ENCODE results near the gene ZNF785. TPM values are rescaled to one million over a fixed set of nuclear protein-coding genes. Genes with fewer than 3 reads are reported as not detected.

The ZNF785 gene
- total and polyA plus RNA-seq, 2 of the 13 experiments (the other 11 are each of a cell fraction or from before 2014, with no cell fraction given), result 0.01 TPM; not detected in 1

DNA sequence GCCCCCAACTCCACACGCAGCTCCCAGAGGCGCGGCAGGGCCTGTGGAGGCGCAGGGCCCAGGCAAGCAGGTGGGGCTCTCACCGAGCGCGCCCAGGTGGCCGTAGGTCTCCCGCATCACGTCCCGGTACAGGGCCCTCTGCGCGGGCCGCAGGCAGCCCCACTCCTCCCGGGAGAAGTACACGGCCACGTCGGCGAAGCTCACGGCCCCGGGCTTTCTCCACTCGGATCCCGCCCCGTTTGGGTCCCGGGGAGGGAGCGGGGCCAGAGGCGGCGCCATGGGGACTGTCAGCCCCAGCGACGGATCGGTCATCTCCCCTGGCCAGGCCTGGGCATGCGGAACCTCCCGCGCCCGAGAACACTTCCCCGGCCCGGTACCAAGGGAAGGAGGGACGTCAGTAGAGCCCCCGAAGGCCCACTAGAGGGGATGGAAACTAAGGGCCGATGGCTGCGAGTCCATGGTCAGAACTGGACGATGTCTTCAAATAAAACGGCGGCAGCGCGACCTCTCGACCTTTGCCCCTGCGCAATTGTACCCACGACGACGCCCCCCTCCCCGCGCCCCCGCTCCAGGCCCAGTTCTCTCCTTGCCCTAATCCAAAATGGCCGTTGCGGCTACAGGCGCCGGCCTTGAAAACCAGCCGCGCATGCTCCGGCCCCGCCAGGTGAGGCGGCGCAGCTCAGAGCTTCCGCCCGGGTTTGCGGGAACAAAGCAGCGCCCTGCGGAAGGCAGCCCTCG is 51.0 kb downstream of the ZNF785 start, which contains the start of gene ZNF747 (continued):
- TF ChIP-seq, protein P1, sequence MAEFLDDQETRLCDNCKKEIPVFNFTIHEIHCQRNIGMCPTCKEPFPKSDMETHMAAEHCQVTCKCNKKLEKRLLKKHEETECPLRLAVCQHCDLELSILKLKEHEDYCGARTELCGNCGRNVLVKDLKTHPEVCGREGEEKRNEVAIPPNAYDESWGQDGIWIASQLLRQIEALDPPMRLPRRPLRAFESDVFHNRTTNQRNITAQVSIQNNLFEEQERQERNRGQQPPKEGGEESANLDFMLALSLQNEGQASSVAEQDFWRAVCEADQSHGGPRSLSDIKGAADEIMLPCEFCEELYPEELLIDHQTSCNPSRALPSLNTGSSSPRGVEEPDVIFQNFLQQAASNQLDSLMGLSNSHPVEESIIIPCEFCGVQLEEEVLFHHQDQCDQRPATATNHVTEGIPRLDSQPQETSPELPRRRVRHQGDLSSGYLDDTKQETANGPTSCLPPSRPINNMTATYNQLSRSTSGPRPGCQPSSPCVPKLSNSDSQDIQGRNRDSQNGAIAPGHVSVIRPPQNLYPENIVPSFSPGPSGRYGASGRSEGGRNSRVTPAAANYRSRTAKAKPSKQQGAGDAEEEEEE (CRISPR knock-in tag; IDR thresholded peaks at IDR 0.05; ENCODE audit: borderline replicate concordance), result peak; percentile 97; the same call in 1 of the 2 replicates
- TF ChIP-seq ZNF766 (CRISPR knock-in tag; IDR thresholded peaks at IDR 0.05; ENCODE audit: borderline replicate concordance) (peak; percentile 19; the same call in 1 of the 2 replicates), ZNF282 (IDR thresholded peaks at IDR 0.05; ENCODE audit: partially characterized antibody) (no peak), PRMT3 (CRISPR knock-in tag; IDR thresholded peaks at IDR 0.05; ENCODE audit: borderline replicate concordance, low read depth) (0 out of 2 replicates have a peak, but pooled peaks have one; percentile 12), NPAS2 (CRISPR knock-in tag; IDR thresholded peaks at IDR 0.05; ENCODE audit: borderline replicate concordance) (no peak), CTCF (CRISPR knock-in tag; IDR thresholded peaks at IDR 0.05) (peak; percentile 47), ETV6 (CRISPR knock-in tag; conservative IDR thresholded peaks at IDR 0.05) (peak; percentile 53; the same call in 1 of the 2 replicates), RORA (CRISPR knock-in tag; IDR thresholded peaks at IDR 0.05) (no peak), DDIT3 (CRISPR knock-in tag; IDR thresholded peaks at IDR 0.05) (no peak), PBX3 (CRISPR knock-in tag; IDR thresholded peaks at IDR 0.05; ENCODE audit: borderline replicate concordance) (no peak), HBP1 (CRISPR knock-in tag; IDR thresholded peaks at IDR 0.05; ENCODE audit: low read depth) (no peak; the same call in none of the 2 replicates)
- TF ChIP-seq, protein P2, sequence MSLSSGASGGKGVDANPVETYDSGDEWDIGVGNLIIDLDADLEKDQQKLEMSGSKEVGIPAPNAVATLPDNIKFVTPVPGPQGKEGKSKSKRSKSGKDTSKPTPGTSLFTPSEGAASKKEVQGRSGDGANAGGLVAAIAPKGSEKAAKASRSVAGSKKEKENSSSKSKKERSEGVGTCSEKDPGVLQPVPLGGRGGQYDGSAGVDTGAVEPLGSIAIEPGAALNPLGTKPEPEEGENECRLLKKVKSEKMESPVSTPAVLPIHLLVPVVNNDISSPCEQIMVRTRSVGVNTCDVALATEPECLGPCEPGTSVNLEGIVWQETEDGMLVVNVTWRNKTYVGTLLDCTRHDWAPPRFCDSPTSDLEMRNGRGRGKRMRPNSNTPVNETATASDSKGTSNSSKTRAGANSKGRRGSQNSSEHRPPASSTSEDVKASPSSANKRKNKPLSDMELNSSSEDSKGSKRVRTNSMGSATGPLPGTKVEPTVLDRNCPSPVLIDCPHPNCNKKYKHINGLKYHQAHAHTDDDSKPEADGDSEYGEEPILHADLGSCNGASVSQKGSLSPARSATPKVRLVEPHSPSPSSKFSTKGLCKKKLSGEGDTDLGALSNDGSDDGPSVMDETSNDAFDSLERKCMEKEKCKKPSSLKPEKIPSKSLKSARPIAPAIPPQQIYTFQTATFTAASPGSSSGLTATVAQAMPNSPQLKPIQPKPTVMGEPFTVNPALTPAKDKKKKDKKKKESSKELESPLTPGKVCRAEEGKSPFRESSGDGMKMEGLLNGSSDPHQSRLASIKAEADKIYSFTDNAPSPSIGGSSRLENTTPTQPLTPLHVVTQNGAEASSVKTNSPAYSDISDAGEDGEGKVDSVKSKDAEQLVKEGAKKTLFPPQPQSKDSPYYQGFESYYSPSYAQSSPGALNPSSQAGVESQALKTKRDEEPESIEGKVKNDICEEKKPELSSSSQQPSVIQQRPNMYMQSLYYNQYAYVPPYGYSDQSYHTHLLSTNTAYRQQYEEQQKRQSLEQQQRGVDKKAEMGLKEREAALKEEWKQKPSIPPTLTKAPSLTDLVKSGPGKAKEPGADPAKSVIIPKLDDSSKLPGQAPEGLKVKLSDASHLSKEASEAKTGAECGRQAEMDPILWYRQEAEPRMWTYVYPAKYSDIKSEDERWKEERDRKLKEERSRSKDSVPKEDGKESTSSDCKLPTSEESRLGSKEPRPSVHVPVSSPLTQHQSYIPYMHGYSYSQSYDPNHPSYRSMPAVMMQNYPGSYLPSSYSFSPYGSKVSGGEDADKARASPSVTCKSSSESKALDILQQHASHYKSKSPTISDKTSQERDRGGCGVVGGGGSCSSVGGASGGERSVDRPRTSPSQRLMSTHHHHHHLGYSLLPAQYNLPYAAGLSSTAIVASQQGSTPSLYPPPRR (CRISPR knock-in tag; IDR thresholded peaks at IDR 0.05; ENCODE audit: borderline replicate concordance), result no peak
- TF ChIP-seq, protein P3, sequence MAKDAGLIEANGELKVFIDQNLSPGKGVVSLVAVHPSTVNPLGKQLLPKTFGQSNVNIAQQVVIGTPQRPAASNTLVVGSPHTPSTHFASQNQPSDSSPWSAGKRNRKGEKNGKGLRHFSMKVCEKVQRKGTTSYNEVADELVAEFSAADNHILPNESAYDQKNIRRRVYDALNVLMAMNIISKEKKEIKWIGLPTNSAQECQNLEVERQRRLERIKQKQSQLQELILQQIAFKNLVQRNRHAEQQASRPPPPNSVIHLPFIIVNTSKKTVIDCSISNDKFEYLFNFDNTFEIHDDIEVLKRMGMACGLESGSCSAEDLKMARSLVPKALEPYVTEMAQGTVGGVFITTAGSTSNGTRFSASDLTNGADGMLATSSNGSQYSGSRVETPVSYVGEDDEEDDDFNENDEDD (CRISPR knock-in tag; IDR thresholded peaks at IDR 0.05; ENCODE audit: borderline replicate concordance), result peak; percentile 52
